GM18867 (cell line): Measurements from ENCODE around the gene IST1.
"Not testable (repeated sequence)": the region's sequence is repeated elsewhere in the genome, so short reads cannot be mapped to it uniquely, and the experiment has no call there.

Source experiments
- ATAC-seq: cut with Tn5 transposase; IDR thresholded peaks from one replicate; pipeline ENCODE4 v1.9.1; 2021; ENCODE audit warnings: mild to moderate bottlenecking, moderate library complexity; ENCODE audit not compliant: unreplicated experiment

The IST1 gene

GRCh38 chr16:71880176-71880575 lies 15.2 kb upstream of the IST1 start:
- ATAC-seq: no peak

GRCh38 chr16:71882505-71883167 lies 12.7 kb upstream of the IST1 start:
- peak; percentile 42 for ATAC-seq

DNA sequence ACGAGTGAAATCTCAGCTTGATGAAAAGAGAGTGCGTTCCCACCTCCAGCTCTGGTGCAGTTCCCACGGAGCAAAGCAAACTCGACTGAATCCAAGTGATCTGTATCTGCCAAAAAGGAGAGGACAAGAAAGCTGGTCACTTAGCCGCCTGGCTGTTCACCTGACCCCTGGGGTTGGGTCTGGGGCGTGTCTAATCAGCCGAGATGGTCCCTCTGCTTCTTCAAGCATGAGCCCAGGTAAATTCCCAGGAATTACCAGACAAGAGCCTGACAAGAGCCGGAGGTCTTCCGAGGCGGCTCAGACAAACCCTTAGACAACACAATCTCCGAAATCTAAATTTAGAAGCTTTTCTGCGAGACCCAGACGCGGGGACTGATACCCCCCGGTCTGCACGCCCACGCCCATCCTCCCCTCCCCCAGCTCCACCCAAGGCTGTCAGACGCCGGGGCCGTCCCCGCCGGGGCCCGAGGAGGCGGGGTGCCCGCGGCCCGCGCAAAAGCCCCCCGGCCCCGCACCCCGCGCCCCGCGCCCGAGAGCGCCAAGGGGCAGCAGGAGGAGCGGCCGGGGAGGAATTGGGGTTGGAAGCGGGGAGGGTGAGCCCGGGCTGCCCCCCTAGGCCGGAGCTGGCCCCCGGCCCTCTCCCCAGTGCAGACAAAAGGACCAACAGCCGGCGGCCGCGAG lies 12.0 kb upstream of the IST1 start:
- peak; percentile 47 for ATAC-seq

DNA sequence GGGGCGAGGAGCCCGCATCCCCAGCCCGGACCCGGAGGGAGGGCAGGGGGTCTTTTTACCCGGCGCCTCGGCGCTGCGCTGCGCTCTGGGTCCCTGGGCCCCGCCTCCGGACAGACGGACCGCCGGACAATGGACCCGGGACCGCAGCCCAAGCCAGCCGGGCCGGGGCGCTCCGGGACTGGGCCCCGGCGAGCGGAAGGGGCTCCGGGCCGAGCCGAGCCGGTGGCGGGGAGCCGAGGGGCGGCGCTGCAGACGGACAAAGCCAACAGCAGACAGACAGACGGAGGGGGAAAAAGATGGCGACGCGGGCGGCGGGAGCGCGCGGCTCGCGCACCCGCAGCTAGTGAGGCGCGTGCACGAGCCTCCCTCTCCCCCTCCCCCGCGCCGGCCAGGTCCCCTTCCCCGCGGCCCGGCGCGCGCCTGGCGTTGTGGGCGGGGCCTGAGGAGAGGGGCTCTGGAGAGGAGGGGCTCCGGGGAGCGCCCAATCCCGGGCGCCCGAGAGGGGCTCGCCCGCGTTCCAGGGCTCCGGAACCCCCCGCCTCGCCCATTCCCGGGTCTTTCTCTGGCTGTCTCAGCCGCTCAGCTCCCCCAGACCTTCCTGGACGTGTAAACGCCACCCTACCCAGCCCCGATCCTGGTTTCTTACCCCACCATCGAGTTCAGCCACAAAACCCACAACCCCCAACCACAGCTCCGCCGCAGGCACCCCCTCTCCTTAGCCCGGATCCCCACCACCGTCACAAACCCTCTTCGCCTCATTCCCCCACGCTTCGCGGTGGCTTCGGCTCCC lies 11.3 kb upstream of the IST1 start, which contains the start of gene ZNF821:
ZNF821 (minus strand) TSS at position 334 of the 790 bp plus-strand sequence. CDS start 4,236 bp downstream, outside the sequence.
- peak; percentile 54 for ATAC-seq

- ATAC-seq: no peak
Measured at GRCh38 chr16:71885261-71885650, 10.1 kb upstream of the IST1 start.

DNA sequence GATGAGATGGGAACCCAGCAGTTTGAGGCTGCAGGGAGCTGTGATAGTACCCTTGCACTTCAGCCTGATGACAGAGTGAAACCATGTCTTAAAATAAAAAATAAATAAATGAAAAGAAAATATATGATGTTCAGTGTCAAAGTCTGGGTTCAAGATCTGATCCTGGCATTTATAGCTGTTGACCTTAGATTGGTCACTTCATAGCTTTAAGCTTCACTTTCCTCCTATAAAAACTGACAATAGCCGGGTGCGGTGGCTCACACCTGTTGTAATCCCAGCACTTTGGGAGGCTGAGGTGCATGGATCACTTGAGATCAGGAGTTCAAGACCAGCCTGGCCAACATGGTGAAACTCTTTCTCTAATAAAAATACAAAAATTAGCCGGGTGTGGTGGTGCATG lies 6.2 kb upstream of the IST1 start:
- no peak for ATAC-seq

DNA sequence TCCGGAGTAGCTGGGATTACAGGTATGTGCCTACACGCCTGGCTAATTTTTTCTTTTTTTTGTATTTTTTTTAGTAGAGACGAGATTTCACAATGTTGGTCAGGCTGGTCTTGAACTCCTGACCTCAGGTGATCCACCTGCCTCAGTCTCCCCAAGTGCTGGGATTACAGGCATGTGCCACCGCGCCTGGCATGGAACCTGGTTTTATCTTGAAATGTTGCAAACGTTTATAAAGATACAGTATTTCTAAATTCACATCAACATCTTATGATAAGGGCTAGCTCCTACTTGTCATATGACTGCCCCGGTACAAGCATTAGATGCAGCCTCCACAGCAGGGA lies 1.5 kb upstream of the IST1 start:
- ATAC-seq: no peak

DNA sequence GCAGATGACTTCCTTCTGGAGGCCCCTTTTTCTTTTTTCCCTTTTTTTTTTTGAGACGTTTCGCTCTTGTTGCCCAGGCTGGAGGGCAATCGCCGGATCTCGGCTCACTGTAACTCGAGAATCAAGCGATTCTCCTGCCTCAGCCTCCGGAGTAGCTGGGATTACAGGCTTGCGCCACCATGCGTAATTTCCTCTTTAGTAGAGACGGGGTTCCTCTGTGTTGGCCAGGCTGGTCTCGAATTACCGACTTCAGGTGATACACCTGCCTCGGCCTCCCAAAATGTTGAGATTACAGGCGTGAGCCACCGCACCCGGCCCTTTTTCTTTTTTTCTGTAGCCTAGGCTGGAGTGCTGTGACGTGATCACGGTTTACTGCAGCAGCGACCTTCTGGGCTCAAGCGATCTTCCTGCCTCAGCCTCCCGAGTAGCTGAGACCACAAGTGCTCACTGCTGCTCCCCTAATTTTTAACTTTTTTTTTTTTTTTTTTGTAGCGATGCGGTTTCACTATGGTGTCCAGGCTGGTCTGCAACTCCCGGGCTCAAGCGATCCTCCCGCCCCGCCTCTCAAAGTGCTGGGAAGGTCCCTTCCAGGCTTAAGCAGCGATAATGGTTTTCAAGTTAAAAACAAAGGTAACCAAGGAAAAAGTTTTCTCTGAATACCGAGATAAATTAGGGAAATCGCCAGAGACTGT lies 956 bp upstream of the IST1 start:
- ATAC-seq: peak; percentile 25

DNA sequence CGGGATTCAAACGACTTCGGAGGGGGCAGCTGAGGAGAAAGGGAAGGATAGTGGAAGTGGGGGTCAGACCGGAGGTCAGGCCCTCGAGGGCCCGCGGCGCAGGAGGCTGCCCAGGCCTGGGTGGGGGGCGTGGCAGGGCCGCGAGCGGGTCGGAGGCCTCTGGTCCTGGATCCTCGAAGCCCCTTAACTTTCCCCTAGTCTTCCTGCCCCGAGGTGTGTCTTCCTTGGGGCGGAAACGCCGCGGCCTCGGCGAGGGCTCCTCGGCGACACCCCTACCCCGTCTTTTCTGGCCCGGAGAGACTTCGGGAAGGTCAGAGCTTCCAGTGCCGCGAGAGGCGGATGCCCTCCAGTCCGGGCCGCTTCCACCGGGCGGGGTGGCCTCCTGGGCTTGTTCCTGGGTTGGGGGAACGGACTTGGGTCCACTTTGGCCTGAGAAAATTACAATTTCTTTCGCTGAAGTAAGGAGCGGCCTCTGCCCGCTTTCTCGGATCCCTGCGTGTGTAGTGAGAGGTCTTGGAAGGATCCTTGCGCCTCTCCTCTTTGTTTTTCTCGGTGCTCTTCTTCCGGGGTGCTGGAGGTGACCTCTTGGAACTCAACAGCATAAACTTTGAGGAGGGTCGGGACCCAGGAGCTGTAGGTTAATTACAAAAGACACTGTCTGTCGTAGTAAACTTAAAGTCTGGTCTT lies 491 bp downstream of the IST1 start:
- peak; percentile 22 for ATAC-seq

DNA sequence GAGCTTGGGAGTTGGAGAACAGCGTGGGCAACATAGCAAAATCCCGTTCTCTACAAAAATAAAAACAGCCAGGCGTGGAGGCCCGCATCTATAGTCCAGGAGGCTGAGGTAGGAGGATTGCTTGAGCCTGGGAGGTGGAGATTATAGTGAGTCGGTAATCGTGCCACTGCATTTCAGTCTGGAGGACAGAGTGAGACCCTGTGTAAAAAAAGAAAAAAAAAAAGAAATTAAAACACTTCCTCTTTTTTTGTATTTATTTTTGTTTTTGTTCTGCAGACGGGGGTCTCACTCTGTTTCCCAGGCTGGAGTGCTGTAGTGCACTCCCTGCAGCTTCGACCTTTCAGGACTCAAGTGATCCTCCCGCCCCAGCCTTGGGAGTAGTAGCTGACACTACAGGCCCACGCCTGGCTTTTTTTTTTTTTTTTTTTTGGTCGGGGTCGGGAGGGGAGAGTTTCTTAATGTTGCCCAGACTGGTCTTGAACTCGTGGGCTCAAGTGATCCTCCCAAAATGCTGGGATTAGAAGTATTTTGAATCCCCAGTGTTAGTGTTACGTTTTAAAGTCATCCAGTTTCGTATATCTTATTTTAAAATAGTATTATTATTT lies 1.5 kb downstream of the IST1 start:
- no peak for ATAC-seq

- no peak for ATAC-seq
Measured at GRCh38 chr16:71899171-71899570, 3.8 kb downstream of the IST1 start.

DNA sequence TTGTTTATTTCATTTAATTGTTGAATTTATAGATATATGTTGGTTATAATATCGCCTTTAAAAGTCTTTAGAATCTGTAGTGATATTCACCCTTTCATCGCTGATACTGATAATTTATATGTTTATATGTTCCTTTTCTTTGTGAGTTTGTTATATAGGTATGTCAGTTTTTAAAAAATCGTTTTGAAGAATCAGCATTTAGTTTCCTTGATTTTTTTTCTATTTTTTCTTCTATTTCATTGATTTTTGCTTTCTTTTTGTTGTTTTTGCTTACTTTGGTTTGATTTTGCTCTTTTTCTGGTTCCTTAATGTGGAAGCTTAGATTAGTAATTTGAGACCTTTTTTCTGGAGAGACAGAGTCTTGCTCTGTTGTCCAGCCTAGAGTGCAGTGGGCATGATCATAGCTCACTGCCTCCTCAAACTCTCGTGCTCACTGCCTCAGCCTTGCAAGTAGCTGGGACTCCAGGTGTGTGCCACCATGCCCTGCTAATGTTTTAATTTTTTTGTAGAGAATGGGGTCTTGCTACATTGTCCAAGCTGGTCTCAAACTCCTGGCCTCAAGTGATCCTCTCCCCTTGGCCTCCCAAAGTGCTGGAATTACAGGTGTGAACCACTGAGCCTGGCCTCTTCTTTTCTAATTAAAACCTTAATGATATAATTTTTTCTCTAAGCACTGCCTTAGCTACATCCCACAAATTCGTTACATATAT lies 7.5 kb downstream of the IST1 start:
- no peak for ATAC-seq

GRCh38 chr16:71903608-71904007 lies 8.3 kb downstream of the IST1 start:
- ATAC-seq: no peak

DNA sequence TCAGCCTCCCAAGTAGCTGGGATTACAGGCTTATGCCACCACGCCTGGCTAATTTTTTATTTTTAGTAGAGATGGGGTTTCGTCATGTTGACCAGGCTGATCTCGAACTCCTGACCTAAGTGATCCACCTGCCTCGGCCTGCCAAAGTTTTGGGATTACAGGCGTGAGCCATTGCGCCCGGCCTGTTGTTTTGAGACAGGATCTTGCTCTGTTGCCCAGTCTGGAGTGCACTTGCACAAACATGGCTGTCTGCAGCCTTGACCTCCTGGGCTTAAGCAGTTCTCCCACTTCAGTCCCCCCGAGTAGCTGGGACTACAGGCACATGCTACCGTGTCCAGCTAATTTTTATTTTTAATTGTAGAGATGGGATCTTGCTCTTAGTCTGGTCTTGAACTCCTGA lies 8.9 kb downstream of the IST1 start:
- ATAC-seq: no peak

- ATAC-seq: not testable (repeated sequence)
Measured at GRCh38 chr16:71905765-71906164, 10.4 kb downstream of the IST1 start.

- no peak for ATAC-seq
Measured at GRCh38 chr16:71911121-71911520, 15.8 kb downstream of the IST1 start.

DNA sequence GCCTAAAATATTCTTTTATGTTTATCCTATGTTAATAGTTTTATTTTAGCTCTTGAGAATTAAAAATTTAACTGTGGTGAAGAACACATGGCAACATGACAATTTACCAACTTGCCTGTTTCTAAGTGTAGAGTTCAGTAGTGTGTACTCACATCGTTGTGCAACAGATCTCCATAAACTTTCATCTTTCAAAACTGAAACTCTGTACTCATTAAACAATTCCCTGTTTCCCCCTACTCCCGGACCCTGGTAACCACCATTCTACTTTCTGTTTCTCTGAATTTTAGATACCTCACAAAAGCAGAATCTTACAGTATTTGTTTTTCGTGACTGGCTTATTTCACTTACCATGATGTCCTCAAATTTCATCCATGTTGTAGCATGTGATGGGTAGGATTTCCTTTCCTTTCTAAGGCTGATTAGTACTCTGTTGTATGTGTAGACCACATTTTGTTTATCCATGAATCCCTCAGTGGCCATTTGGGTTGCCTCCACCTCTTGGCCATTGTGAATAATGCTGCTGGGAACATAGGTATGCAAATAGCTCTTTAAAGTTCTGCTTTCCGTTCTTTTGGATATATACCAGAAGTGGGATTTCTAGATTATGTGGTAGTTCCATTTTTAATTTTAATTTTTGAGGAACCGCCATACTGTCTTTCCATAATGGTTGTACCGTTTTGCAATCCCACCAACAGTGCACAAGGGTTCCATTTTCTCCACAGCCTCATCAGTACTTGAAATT lies 17.4 kb downstream of the IST1 start:
- no peak for ATAC-seq

DNA sequence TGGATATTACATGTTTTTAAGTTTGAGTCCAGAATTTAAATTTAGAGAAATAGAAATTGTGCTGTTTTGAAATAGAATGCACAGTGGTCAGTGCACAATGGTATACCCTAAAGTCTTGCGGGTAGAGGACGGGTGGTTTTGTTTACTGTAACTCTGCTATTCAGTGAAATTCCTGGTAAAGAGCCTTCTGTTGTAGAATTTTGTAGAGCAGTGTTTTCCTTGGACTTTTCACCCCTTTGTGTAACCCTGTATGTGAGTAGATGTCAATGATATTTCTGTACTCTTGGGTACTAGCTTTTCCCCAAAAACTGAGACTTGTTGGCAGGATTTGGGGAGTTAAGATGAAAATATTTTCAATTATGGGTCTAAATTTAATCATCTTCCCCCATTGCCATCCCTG lies 19.5 kb downstream of the IST1 start:
- no peak for ATAC-seq

DNA sequence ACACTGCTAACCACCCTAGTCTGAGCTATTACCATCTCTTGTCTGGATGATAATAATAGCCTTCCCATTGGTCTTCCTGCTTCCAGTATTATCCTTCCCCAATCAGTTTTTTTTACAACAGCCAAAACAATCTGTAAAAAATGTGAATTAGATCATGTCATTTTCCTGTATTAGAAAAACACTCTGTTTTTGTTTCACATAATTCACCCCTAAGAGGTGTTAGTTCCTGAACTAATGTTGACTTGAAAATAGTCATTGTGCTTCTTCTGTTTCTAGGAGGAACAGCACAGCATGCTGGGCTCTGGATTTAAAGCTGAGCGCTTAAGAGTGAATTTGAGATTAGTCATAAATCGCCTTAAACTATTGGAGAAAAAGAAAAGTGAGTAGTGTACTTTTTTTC lies 20.0 kb downstream of the IST1 start:
- no peak for ATAC-seq
